WI38 (cell line): ENCODE measurements around the gene POLR3E.

ENCODE experiments used
- H3K4me3 ChIP-seq: 2 replicates; pipeline ENCODE4 v1.5.1; 2011; ENCODE audit warnings: low read depth, mild to moderate bottlenecking, control low read depth, low read length
- CTCF ChIP-seq: IDR thresholded peaks from 2 replicates; pipeline ENCODE4 v1.5.1; 2012; ENCODE audit warnings: low read depth, mild to moderate bottlenecking, control low read depth, low read length

Gene POLR3E

GRCh38 chr16:22262460-22262859, 34.7 kb upstream of the POLR3E start:
- TF ChIP-seq CTCF: no peak
- no peak overlapping the region for H3K4me3 ChIP-seq

GRCh38 chr16:22264786-22265185, 32.4 kb upstream of the POLR3E start:
- no peak for TF ChIP-seq CTCF

GRCh38 chr16:22265351-22265750, 31.9 kb upstream of the POLR3E start:
- TF ChIP-seq CTCF: no peak
- no peak overlapping the region for H3K4me3 ChIP-seq

More at GRCh38 chr16:22264786-22265185, 32.4 kb upstream of the POLR3E start:
- no peak overlapping the region for H3K4me3 ChIP-seq

- no peak overlapping the region for H3K4me3 ChIP-seq
- TF ChIP-seq CTCF: no peak
Observed at GRCh38 chr16:22266546-22266945, 30.7 kb upstream of the POLR3E start.

- no peak for TF ChIP-seq CTCF
- no peak overlapping the region for H3K4me3 ChIP-seq
Observed at GRCh38 chr16:22267764-22268163, 29.4 kb upstream of the POLR3E start.

GRCh38 chr16:22270525-22270924, 26.7 kb upstream of the POLR3E start:
- TF ChIP-seq CTCF: no peak

GRCh38 chr16:22272870-22273650, 24.1 kb upstream of the POLR3E start:
- H3K4me3 ChIP-seq: no peak overlapping the region
- TF ChIP-seq CTCF: no peak

More at GRCh38 chr16:22270525-22270924, 26.7 kb upstream of the POLR3E start:
- no peak overlapping the region for H3K4me3 ChIP-seq
